Neural crest cell (in vitro differentiated cells): ENCODE results near the gene FSTL4. TPM values are rescaled to one million over a fixed set of nuclear protein-coding genes. Genes with fewer than 3 reads are reported as not detected.

Experiments used
- DNase-seq: peaks from one replicate; pipeline ENCODE4 v3.0.0; 2021; ENCODE audit warnings: low read depth, mixed read lengths, low spot score
- H3K27ac Mint-ChIP-seq: one replicate; pipeline ENCODE4 v1.8.0; 2021; ENCODE audit warnings: mild to moderate bottlenecking, mixed read lengths; ENCODE audit not compliant: unreplicated experiment
- H3K27me3 Mint-ChIP-seq: 2 replicates; pipeline ENCODE4 v1.8.0; 2021; ENCODE audit warnings: low read depth, mild to moderate bottlenecking, mixed read lengths
- H3K36me3 Mint-ChIP-seq: 2 replicates; pipeline ENCODE4 v1.8.0; 2021; ENCODE audit warnings: low read depth, mild to moderate bottlenecking, mixed read lengths
- H3K4me1 Mint-ChIP-seq: 2 replicates; pipeline ENCODE4 v1.8.0; 2021; ENCODE audit warnings: mixed read lengths
- H3K4me3 Mint-ChIP-seq: one replicate; pipeline ENCODE4 v1.8.0; 2021; ENCODE audit warnings: mild to moderate bottlenecking, mixed read lengths
- H3K9me3 Mint-ChIP-seq: 2 replicates; pipeline ENCODE4 v1.8.0; 2021; ENCODE audit warnings: mixed read lengths
- total RNA-seq: library from RNA; stranded (reverse); gene quantifications from 2 replicates; pipeline ENCODE4 v1.2.1, GENCODE V29; 2021
- TF ChIP-seq, protein P1 (sequence below): fragments of 200-600 bp; sonication (generic); conservative IDR thresholded peaks from 2 replicates; pipeline ENCODE4 v1.5.0; 2021; ENCODE audit warnings: antibody characterized with exemption, mild to moderate bottlenecking

The FSTL4 gene
- total RNA-seq, 1 donor from 2014 or later = 2.0 TPM

- Mint-ChIP-seq H3K27ac (no peak overlapping the region), H3K36me3 (no peaks in the 10 kb centered on the region), H3K4me1 (peaks cover 9% of the 10 kb centered on the region), H3K9me3 (no peaks in the 10 kb centered on the region), H3K27me3 (no peaks in the 10 kb centered on the region), H3K4me3 (no peak overlapping the region)
- DNase-seq = no peak
- TF ChIP-seq, protein P1, sequence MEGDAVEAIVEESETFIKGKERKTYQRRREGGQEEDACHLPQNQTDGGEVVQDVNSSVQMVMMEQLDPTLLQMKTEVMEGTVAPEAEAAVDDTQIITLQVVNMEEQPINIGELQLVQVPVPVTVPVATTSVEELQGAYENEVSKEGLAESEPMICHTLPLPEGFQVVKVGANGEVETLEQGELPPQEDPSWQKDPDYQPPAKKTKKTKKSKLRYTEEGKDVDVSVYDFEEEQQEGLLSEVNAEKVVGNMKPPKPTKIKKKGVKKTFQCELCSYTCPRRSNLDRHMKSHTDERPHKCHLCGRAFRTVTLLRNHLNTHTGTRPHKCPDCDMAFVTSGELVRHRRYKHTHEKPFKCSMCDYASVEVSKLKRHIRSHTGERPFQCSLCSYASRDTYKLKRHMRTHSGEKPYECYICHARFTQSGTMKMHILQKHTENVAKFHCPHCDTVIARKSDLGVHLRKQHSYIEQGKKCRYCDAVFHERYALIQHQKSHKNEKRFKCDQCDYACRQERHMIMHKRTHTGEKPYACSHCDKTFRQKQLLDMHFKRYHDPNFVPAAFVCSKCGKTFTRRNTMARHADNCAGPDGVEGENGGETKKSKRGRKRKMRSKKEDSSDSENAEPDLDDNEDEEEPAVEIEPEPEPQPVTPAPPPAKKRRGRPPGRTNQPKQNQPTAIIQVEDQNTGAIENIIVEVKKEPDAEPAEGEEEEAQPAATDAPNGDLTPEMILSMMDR = no peak
These were observed 321.6 kb downstream of the FSTL4 start for GRCh38 chr5:133290669-133291240.

DNA sequence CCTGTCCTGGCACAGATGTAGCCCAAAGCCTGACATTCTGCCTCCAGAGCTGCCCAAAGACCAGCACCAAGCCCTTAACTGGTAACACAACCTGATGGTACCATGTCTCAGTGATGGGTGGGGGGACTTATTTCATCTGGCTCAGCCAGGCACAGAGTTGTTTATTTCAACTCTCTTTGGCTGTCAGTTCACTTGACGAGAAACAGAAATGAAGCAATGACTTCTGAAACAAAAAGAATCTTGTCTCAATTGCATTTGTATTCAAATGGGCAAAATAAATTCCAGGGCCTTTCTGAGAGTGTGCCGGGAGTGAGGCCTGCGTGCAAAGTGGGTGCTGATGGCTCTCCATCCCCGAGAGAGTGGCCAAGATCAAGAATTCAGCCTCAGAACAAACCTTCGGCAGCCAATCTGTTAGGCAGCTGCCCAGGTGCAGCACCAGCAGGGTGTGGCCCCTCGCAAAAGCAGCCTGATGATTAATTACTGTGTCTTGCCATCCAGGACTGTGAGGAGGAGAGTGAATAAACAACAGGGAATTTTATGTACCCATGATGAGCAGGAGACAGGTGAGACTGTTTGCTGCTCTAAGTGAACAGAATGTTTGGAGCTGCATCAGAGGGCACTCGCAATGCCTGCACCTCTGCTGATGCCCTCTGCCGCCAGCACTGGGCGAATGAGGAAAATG, 322.5 kb downstream of the FSTL4 start:
- Mint-ChIP-seq H3K27me3 (no peaks in the 10 kb centered on the region), H3K4me3 (no peak overlapping the region), H3K4me1 (peaks cover 9% of the 10 kb centered on the region), H3K9me3 (no peaks in the 10 kb centered on the region), H3K36me3 (no peaks in the 10 kb centered on the region), H3K27ac (no peak overlapping the region)
- DNase-seq = no peak
- TF ChIP-seq, protein P1 = no peak

DNA sequence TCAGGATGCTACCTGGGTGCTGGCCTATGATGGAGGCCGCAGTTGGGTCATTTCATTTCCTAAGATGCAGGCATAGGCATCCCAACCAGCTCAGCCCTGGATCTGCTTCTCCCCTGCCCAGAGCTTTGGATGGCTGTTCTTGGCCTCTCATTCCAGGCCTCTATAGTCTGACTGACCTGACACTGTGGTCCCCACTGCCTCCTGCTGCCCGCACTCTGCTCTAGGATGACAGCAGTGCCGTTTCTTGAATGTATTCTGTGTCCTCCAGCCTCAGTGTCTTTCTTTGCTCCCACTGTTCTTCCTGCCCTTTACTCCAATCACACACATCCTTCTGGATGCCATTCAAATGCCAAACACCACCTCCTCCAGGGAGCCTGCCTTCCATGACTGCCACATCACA, 324.8 kb downstream of the FSTL4 start:
- peaks cover 9% of the 10 kb centered on the region for H3K4me1 Mint-ChIP-seq
- no peaks in the 10 kb centered on the region for H3K36me3 Mint-ChIP-seq
- TF ChIP-seq, protein P1 = peak; percentile 60
- H3K9me3 Mint-ChIP-seq = no peaks in the 10 kb centered on the region
- peak; percentile 47 for DNase-seq
- H3K27ac Mint-ChIP-seq = no peak overlapping the region
- no peaks in the 10 kb centered on the region for H3K27me3 Mint-ChIP-seq
- H3K4me3 Mint-ChIP-seq = no peak overlapping the region

GRCh38 chr5:133286483-133286882, 325.9 kb downstream of the FSTL4 start:
- Mint-ChIP-seq H3K27ac (no peak overlapping the region), H3K4me3 (no peak overlapping the region), H3K4me1 (peaks cover 9% of the 10 kb centered on the region), H3K27me3 (no peaks in the 10 kb centered on the region), H3K36me3 (no peaks in the 10 kb centered on the region), H3K9me3 (no peaks in the 10 kb centered on the region)
- DNase-seq = no peak
- TF ChIP-seq, protein P1 = no peak

DNA sequence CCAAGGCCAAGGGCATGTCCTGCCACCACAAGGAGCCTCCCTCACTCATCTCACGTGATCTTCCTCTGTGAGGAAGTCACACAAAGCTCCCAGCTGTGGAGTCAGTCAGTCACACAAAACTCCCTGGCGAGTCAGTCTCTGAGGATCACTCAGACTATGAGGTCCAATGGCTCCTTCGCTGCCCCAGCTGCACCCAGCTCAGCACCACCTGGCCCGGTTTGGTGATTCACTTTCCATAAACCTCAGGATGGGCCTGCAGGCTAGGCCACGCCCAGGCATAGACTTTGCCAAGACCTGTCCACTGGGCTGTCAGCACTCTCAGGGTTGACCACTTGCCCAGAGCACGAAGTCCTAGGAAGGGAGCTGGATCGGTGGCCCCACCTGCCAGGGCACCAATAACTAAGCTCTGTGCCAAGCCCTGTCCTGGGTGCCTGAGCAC, 326.7 kb downstream of the FSTL4 start:
- no peaks in the 10 kb centered on the region for H3K9me3 Mint-ChIP-seq
- no peaks in the 10 kb centered on the region for H3K27me3 Mint-ChIP-seq
- peak overlapping the region; percentile 60 for H3K27ac Mint-ChIP-seq
- TF ChIP-seq, protein P1 = no peak
- peaks cover 3% of the 10 kb centered on the region for H3K4me1 Mint-ChIP-seq
- no peaks in the 10 kb centered on the region for H3K36me3 Mint-ChIP-seq
- H3K4me3 Mint-ChIP-seq = no peak overlapping the region
- DNase-seq = no peak
